Left ventricle myocardium inferior (tissue), 1 donor: ENCODE data around the gene AQR. TPM values are rescaled to one million over a fixed set of nuclear protein-coding genes. Genes with fewer than 3 reads are reported as not detected.

Experiments
- DNase-seq: peaks from one replicate; pipeline ENCODE4 v3.0.0-alpha.2; 2020
- H3K27ac ChIP-seq: fragments of 200-600 bp; replicated peaks from 2 replicates; pipeline ENCODE4 v1.8.0; 2021
- H3K27me3 ChIP-seq: fragments of 200-600 bp; 2 replicates; pipeline ENCODE4 v1.8.0; 2021; ENCODE audit warnings: low read depth
- H3K36me3 ChIP-seq: fragments of 200-600 bp; 2 replicates; pipeline ENCODE4 v1.8.0; 2021
- H3K4me1 ChIP-seq: fragments of 200-600 bp; 2 replicates; pipeline ENCODE4 v1.8.0; 2021
- H3K4me3 ChIP-seq: fragments of 200-600 bp; 2 replicates; pipeline ENCODE4 v1.8.0; 2021; ENCODE audit warnings: mild to moderate bottlenecking, moderate library complexity
- H3K9me3 ChIP-seq: fragments of 200-600 bp; replicated peaks from 2 replicates; pipeline ENCODE4 v1.8.0; 2021
- intact Hi-C: fragments of 100-400 bp; cut with micrococcal nuclease; formaldehyde crosslinking; loops from one replicate; pipeline ENCODE4 v1.11.0; 2022
- total RNA-seq: library from RNA; stranded (reverse); fragmentation: NEBNext Ultra II Directional; extraction: Animal tissue kit (Norgen Biotek cat#: 25700); gene quantifications from one replicate; pipeline ENCODE4 v1.2.1, GENCODE V29; 2021
- TF ChIP-seq, protein P1 (sequence below): fragments of 200-600 bp; IDR thresholded peaks from 2 replicates; pipeline ENCODE4 v1.8.0; 2021; ENCODE audit warnings: antibody characterized with exemption, mild to moderate bottlenecking, borderline replicate concordance
- donor health status: DM: no; HTN: yes; CAD: no; lungs with severe emphysema.

AQR gene
- total RNA-seq, 1 donor from 2014 or later = 9.8 TPM

DNA sequence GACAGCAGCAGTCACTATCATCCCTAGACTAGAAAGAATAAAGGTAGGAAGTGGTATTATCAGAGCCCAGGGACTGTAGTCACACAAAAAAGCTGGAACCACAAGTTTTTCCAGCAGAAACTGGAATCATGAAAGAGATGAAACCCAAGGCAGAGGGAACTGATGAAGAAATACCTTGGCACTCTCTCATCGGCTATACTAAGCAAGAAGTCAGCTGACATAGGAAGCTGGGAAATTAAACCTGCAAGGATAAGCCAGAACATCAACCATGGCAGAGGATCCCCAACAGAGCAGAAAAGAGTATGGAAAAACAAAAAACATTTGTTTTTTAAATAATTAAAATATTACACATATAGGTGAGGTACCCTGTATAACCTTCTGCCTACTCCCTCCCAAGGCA, 86.5 kb downstream of the AQR start:
- Histone ChIP-seq H3K4me1 (no peaks in the 10 kb centered on the region), H3K27ac (no peak overlapping the region), H3K9me3 (no peaks in the 10 kb centered on the region), H3K36me3 (peaks cover 92% of the 10 kb centered on the region), H3K27me3 (no peaks in the 10 kb centered on the region), H3K4me3 (no peak overlapping the region)
- TF ChIP-seq, protein P1, sequence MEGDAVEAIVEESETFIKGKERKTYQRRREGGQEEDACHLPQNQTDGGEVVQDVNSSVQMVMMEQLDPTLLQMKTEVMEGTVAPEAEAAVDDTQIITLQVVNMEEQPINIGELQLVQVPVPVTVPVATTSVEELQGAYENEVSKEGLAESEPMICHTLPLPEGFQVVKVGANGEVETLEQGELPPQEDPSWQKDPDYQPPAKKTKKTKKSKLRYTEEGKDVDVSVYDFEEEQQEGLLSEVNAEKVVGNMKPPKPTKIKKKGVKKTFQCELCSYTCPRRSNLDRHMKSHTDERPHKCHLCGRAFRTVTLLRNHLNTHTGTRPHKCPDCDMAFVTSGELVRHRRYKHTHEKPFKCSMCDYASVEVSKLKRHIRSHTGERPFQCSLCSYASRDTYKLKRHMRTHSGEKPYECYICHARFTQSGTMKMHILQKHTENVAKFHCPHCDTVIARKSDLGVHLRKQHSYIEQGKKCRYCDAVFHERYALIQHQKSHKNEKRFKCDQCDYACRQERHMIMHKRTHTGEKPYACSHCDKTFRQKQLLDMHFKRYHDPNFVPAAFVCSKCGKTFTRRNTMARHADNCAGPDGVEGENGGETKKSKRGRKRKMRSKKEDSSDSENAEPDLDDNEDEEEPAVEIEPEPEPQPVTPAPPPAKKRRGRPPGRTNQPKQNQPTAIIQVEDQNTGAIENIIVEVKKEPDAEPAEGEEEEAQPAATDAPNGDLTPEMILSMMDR = no peak
- DNase-seq = no peak
- intact Hi-C loops = no loop called here

- Histone ChIP-seq H3K4me1 (no peaks in the 10 kb centered on the region), H3K9me3 (no peaks in the 10 kb centered on the region), H3K36me3 (peaks cover 83% of the 10 kb centered on the region), H3K27ac (no peak overlapping the region), H3K4me3 (no peak overlapping the region), H3K27me3 (no peaks in the 10 kb centered on the region)
- DNase-seq = no peak
- TF ChIP-seq, protein P1 = no peak
- intact Hi-C loops = no loop called here
Observed at GRCh38 chr15:34879107-34879506, 90.4 kb downstream of the AQR start.

- Histone ChIP-seq H3K27ac (no peak overlapping the region), H3K9me3 (no peaks in the 10 kb centered on the region), H3K4me1 (no peaks in the 10 kb centered on the region), H3K4me3 (no peak overlapping the region), H3K36me3 (peaks cover 80% of the 10 kb centered on the region), H3K27me3 (no peaks in the 10 kb centered on the region)
- TF ChIP-seq, protein P1 = no peak
- DNase-seq = no peak
- intact Hi-C loops = no loop called here
Observed at GRCh38 chr15:34876640-34877039, 92.9 kb downstream of the AQR start.

GRCh38 chr15:34869110-34869509, 100.4 kb downstream of the AQR start:
- H3K4me3 ChIP-seq = no peak overlapping the region
- DNase-seq = no peak
- TF ChIP-seq, protein P1 = no peak
- intact Hi-C loops = no loop called here
- no peak overlapping the region for H3K27ac ChIP-seq
- H3K9me3 ChIP-seq = peaks cover 6% of the 10 kb centered on the region
- H3K36me3 ChIP-seq = peaks cover 87% of the 10 kb centered on the region
- no peaks in the 10 kb centered on the region for H3K4me1 ChIP-seq
- H3K27me3 ChIP-seq = no peaks in the 10 kb centered on the region

- H3K27ac ChIP-seq = no peak overlapping the region
- TF ChIP-seq, protein P1 = no peak
- peaks cover 91% of the 10 kb centered on the region for H3K36me3 ChIP-seq
Observed at GRCh38 chr15:34865531-34865930, 104.0 kb downstream of the AQR start.

GRCh38 chr15:34861214-34861613, 108.3 kb downstream of the AQR start:
- TF ChIP-seq, protein P1 = no peak

More at GRCh38 chr15:34865531-34865930, 104.0 kb downstream of the AQR start:
- intact Hi-C loops = no loop called here
- H3K27me3 ChIP-seq = no peaks in the 10 kb centered on the region
- H3K4me3 ChIP-seq = no peak overlapping the region
- DNase-seq = no peak
- H3K4me1 ChIP-seq = no peaks in the 10 kb centered on the region
- peaks cover 6% of the 10 kb centered on the region for H3K9me3 ChIP-seq

More at GRCh38 chr15:34861214-34861613, 108.3 kb downstream of the AQR start:
- Histone ChIP-seq H3K27ac (no peak overlapping the region), H3K4me1 (peaks cover 3% of the 10 kb centered on the region), H3K36me3 (peaks cover 93% of the 10 kb centered on the region), H3K4me3 (no peak overlapping the region), H3K9me3 (no peaks in the 10 kb centered on the region), H3K27me3 (no peaks in the 10 kb centered on the region)
- no peak for DNase-seq
- intact Hi-C loops = no loop called here
